ENCODE data around the gene DARS1.

The DARS1 gene

GRCh38 chr2:136016427-136016826 is 31.0 kb upstream of the DARS1 start:
- no peak for DNase-seq (ENCODE audit: low read depth, low spot score)

GRCh38 chr2:136015699-136016098 is 30.3 kb upstream of the DARS1 start:
- no peak for DNase-seq (ENCODE audit: low read depth, low spot score)

- DNase-seq (ENCODE audit: low read depth, low spot score): no peak
These were observed 29.0 kb upstream of the DARS1 start for GRCh38 chr2:136014411-136014810.

- no peak for DNase-seq (ENCODE audit: low read depth, low spot score)
These were observed 28.5 kb upstream of the DARS1 start for GRCh38 chr2:136013955-136014354.

- DNase-seq (ENCODE audit: low read depth, low spot score): no peak
These were observed 27.8 kb upstream of the DARS1 start for GRCh38 chr2:136013136-136013685.

GRCh38 chr2:136012315-136012714 is 26.9 kb upstream of the DARS1 start:
- DNase-seq (ENCODE audit: low read depth, low spot score): no peak

- no peak for DNase-seq (ENCODE audit: low read depth, low spot score)
These were observed 24.7 kb upstream of the DARS1 start for GRCh38 chr2:136010126-136010525.

GRCh38 chr2:136008205-136008865 is 22.9 kb upstream of the DARS1 start:
- DNase-seq (ENCODE audit: low read depth, low spot score): no peak

- no peak for DNase-seq (ENCODE audit: low read depth, low spot score)
These were observed 21.2 kb upstream of the DARS1 start for GRCh38 chr2:136006658-136007057.

- no peak for DNase-seq (ENCODE audit: low read depth, low spot score)
These were observed 20.2 kb upstream of the DARS1 start for GRCh38 chr2:136005462-136006196.

GRCh38 chr2:136004965-136005364 is 19.5 kb upstream of the DARS1 start:
- no peak for DNase-seq (ENCODE audit: low read depth, low spot score)

- no peak for DNase-seq (ENCODE audit: low read depth, low spot score)
These were observed 15.7 kb upstream of the DARS1 start for GRCh38 chr2:136001131-136001530.

GRCh38 chr2:136000502-136000901 is 15.1 kb upstream of the DARS1 start:
- DNase-seq (ENCODE audit: low read depth, low spot score): no peak

- no peak for DNase-seq (ENCODE audit: low read depth, low spot score)
These were observed 14.5 kb upstream of the DARS1 start for GRCh38 chr2:135999899-136000298.

GRCh38 chr2:135998879-135999278 is 13.5 kb upstream of the DARS1 start:
- no peak for DNase-seq (ENCODE audit: low read depth, low spot score)

GRCh38 chr2:135997380-135997779 is 12.0 kb upstream of the DARS1 start:
- DNase-seq (ENCODE audit: low read depth, low spot score): no peak

- no peak for DNase-seq (ENCODE audit: low read depth, low spot score)
These were observed 10.9 kb upstream of the DARS1 start for GRCh38 chr2:135996304-135996703.

GRCh38 chr2:135994281-135994680 is 8.9 kb upstream of the DARS1 start:
- no peak for DNase-seq (ENCODE audit: low read depth, low spot score)

- no peak for DNase-seq (ENCODE audit: low read depth, low spot score)
These were observed 8.0 kb upstream of the DARS1 start for GRCh38 chr2:135993421-135993820.

- DNase-seq (ENCODE audit: low read depth, low spot score): no peak
These were observed 6.4 kb upstream of the DARS1 start for GRCh38 chr2:135991861-135992260.

GRCh38 chr2:135987441-135987840 is 2.0 kb upstream of the DARS1 start:
- no peak for DNase-seq (ENCODE audit: low read depth, low spot score)

- DNase-seq (ENCODE audit: low read depth, low spot score): no peak
These were observed 1.1 kb upstream of the DARS1 start for GRCh38 chr2:135986507-135986906.

- no peak for DNase-seq (ENCODE audit: low read depth, low spot score)
These were observed 484 bp upstream of the DARS1 start for GRCh38 chr2:135985826-135986393.
